ENCODE results near the gene SLC7A6OS.

SLC7A6OS gene

GRCh38 chr16:68283346-68283745 lies 27.4 kb downstream of the SLC7A6OS start:
- no peak for DNase-seq (ENCODE audit: low read depth, low spot score)
- no peak overlapping the region for H3K27ac ChIP-seq

- no peak for DNase-seq (ENCODE audit: low read depth, low spot score)
- no peak overlapping the region for H3K27ac ChIP-seq
Measured at GRCh38 chr16:68282064-68282452, 28.7 kb downstream of the SLC7A6OS start.

GRCh38 chr16:68281368-68282063 lies 29.2 kb downstream of the SLC7A6OS start:
- no peak for DNase-seq (ENCODE audit: low read depth, low spot score)
- H3K27ac ChIP-seq, result no peak overlapping the region

GRCh38 chr16:68279726-68280558 lies 30.8 kb downstream of the SLC7A6OS start:
- no peak overlapping the region for H3K27ac ChIP-seq
- no peak for DNase-seq (ENCODE audit: low read depth, low spot score)

GRCh38 chr16:68276223-68276622 lies 34.5 kb downstream of the SLC7A6OS start:
- no peak overlapping the region for H3K27ac ChIP-seq
- no peak for DNase-seq (ENCODE audit: low read depth, low spot score)

GRCh38 chr16:68275611-68276191 lies 35.0 kb downstream of the SLC7A6OS start:
- peak; percentile 62 for DNase-seq (ENCODE audit: low read depth, low spot score)
- no peak overlapping the region for H3K27ac ChIP-seq

- no peak for DNase-seq (ENCODE audit: low read depth, low spot score)
- H3K27ac ChIP-seq, result no peak overlapping the region
Measured at GRCh38 chr16:68274441-68274840, 36.3 kb downstream of the SLC7A6OS start.

- no peak for DNase-seq (ENCODE audit: low read depth, low spot score)
Measured at GRCh38 chr16:68273896-68274295, 36.9 kb downstream of the SLC7A6OS start.

GRCh38 chr16:68273459-68273858 lies 37.3 kb downstream of the SLC7A6OS start:
- DNase-seq (ENCODE audit: low read depth, low spot score), result no peak
- H3K27ac ChIP-seq, result no peak overlapping the region

More at GRCh38 chr16:68273896-68274295, 36.9 kb downstream of the SLC7A6OS start:
- no peak overlapping the region for H3K27ac ChIP-seq

GRCh38 chr16:68272507-68273209 lies 38.1 kb downstream of the SLC7A6OS start:
- DNase-seq (ENCODE audit: low read depth, low spot score), result no peak
- H3K27ac ChIP-seq, result no peak overlapping the region

- no peak overlapping the region for H3K27ac ChIP-seq
- no peak for DNase-seq (ENCODE audit: low read depth, low spot score)
Measured at GRCh38 chr16:68270353-68270752, 40.4 kb downstream of the SLC7A6OS start.

- no peak for DNase-seq (ENCODE audit: low read depth, low spot score)
- H3K27ac ChIP-seq, result no peak overlapping the region
Measured at GRCh38 chr16:68269793-68270192, 41.0 kb downstream of the SLC7A6OS start.

GRCh38 chr16:68267612-68268405 lies 42.9 kb downstream of the SLC7A6OS start:
- no peak overlapping the region for H3K27ac ChIP-seq
- no peak for DNase-seq (ENCODE audit: low read depth, low spot score)

- DNase-seq (ENCODE audit: low read depth, low spot score), result no peak
- peak overlapping the region; percentile 95 for H3K27ac ChIP-seq
Measured at GRCh38 chr16:68265078-68265920, 45.4 kb downstream of the SLC7A6OS start.

GRCh38 chr16:68264128-68265077 lies 46.3 kb downstream of the SLC7A6OS start, which contains the start of gene SLC7A6:
SLC7A6 (plus strand) TSS chr16:68264526; CDS start chr16:68274727, 10,201 bp downstream.
- no peak for DNase-seq (ENCODE audit: low read depth, low spot score)
- H3K27ac ChIP-seq, result peak within 1 kb of the TSS; percentile 95

- DNase-seq (ENCODE audit: low read depth, low spot score), result no peak
- H3K27ac ChIP-seq, result peak overlapping the region; percentile 95
Measured at GRCh38 chr16:68263559-68264127, 47.1 kb downstream of the SLC7A6OS start.

Data from epithelial cell of prostate (primary cell).